OCI-LY1 (cell line): ENCODE results near the gene GBF1.

Experiments used
- EZH2 ChIP-seq: fragments of 200-600 bp; sonication (generic), shearing (Covaris generic); IDR thresholded peaks from 2 replicates; pipeline ENCODE4 v1.8.0; 2017; ENCODE audit warnings: borderline replicate concordance, mixed run types, mild to moderate bottlenecking, antibody characterized with exemption, low read length, moderate library complexity, mixed read lengths
- TF ChIP-seq, protein P1 (sequence below): fragments of 200-600 bp; sonication (generic), shearing (Covaris generic); IDR thresholded peaks from 2 replicates; pipeline ENCODE4 v1.5.1; 2017; ENCODE audit warnings: mild to moderate bottlenecking, antibody characterized with exemption, low read length, moderate library complexity, mixed read lengths

DNA sequence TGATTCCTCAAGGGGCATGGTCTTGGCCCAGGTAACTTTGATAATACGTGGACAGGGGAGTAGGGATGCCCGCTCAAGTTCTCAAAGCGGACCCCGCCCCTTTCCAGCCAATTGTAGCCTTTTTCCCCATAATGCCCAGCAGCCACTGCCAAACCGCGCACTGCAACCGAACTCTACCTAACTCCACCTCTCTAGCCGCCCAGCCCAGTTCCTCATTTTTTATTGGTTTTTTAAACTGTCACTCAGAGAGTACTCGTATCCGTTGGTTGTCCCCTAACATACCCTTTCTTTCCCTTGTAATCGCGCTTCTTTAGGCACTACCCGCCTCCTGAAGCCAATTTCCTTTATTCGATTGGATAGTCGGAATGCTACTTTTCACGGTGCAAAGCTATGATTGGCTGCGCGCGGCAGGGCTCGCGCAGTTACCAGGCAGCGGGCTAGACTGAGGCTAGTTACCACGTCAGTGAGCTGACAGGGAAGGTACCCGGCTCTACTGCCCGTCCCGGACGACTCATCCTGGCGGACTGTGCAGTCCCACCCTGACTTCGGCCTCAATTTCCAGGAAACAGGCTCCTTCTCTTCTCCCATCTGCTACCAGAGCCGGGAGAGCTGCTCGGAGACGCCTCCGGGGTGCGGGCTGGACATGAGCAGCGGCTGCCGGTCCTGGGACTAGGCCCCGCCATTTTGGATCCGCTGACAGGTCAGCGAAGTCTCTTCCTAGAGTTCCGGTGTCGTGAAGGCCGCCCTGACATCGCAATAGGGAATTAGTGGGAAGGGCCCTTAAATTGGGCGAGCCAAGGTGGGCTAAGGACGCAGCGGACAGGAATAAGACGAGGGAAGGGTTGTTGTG is at the start of gene GBF1:
- TF ChIP-seq, protein P1, sequence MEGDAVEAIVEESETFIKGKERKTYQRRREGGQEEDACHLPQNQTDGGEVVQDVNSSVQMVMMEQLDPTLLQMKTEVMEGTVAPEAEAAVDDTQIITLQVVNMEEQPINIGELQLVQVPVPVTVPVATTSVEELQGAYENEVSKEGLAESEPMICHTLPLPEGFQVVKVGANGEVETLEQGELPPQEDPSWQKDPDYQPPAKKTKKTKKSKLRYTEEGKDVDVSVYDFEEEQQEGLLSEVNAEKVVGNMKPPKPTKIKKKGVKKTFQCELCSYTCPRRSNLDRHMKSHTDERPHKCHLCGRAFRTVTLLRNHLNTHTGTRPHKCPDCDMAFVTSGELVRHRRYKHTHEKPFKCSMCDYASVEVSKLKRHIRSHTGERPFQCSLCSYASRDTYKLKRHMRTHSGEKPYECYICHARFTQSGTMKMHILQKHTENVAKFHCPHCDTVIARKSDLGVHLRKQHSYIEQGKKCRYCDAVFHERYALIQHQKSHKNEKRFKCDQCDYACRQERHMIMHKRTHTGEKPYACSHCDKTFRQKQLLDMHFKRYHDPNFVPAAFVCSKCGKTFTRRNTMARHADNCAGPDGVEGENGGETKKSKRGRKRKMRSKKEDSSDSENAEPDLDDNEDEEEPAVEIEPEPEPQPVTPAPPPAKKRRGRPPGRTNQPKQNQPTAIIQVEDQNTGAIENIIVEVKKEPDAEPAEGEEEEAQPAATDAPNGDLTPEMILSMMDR, result no peak
- TF ChIP-seq EZH2, result no peak
